ENCODE results near the gene AFAP1.
A peak's percentile ranks its signal among the peaks of the same experiment; 100 is the strongest.

AFAP1 gene

DNA sequence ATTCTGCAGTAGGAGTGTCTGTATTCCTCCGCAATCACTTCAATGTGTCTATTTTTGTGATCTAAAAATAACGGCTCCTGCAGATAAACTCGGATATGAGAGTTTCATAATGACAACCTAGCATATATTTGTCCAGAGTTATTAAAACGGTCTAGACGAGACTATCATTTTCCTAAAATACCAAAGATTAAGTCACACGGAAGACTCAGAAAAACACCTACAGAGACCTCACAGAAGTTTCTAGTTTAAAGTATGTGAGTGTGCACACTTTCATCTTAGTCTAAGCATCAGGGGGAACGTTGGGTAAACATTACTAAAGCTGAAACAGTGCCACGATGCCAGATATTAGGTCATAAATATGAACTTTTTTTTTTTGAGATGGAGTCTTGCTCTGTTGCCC, 156.9 kb downstream of the AFAP1 start:
- DNase-seq (ENCODE audit: low read depth in 2 of 2) = no peak

DNA sequence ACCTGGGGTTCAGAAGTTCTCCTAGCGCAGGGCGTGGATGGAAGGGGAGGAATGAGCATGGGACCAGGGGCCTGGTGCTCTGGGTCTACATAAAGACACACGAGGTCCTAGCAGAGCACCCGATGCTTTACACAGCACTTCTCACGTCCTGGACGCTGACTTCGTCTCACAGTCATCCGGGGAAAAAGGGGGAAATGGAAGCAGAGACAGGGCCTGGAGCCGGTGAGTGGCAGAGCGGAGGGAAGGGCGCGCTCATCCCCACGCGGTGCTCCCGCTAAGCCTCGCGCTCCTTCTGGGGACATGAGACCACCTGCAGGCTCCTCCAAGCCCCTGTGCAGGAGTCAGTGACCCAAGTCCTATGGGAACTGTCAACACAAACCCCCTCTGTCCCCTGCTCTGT, 157.7 kb downstream of the AFAP1 start:
- DNase-seq (ENCODE audit: low read depth in 2 of 2) = no peak

DNA sequence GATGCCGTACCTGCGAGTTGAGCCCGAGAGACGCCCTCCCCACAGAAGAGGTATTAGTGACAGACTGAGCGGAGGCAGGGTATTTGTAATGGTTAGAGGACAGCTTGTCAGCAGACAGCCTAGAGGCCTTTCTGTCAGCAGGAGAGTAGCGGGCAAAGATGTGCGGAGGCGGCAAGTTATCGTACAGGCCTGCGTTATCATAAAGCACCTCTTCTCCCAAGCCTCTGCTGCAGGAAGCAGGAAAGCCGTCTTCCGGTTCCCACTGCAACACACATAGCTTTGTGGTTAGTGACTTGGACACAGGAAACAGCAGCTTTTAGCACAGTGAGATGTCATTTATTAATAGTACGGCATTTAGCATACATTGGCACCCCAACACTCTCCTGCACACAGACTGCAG, 158.3 kb downstream of the AFAP1 start:
- peak in 1 of 2 experiments; percentile 19 for DNase-seq (ENCODE audit: low read depth in 2 of 2)

DNA sequence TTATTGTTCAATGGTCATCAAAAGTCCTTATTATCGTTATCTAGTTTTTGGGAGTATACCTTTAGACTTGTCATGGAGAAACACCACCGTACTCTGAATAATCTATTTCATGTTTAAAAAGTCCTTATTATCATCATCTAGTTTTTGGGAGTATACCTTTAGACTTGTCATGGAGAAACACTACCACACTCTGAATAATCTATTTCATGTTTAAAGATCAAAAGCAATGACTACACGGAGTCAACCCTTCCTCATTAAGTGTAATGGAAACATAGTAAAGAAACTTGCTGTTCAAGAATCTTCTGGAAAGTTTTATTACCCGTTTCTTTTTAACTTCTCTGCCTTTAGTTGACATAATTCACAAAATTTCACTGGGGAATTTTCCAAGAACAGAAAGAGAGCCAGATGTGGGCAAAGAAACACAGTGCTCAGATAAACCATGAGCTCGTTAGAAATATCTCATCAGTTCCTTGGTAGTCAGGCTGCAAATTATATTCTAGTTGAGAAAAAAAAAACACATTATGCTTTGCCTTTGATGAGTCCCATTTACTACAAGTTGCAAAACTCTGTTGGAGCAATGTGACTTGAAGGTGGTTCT, 158.8 kb downstream of the AFAP1 start:
- DNase-seq (ENCODE audit: low read depth in 2 of 2) = no peak

GRCh38 chr4:7779432-7779768, 160.3 kb downstream of the AFAP1 start:
- no peak for DNase-seq (ENCODE audit: low read depth in 2 of 2)

- DNase-seq (ENCODE audit: low read depth in 2 of 2) = no peak
Measured at GRCh38 chr4:7778510-7779431, 160.9 kb downstream of the AFAP1 start.

DNA sequence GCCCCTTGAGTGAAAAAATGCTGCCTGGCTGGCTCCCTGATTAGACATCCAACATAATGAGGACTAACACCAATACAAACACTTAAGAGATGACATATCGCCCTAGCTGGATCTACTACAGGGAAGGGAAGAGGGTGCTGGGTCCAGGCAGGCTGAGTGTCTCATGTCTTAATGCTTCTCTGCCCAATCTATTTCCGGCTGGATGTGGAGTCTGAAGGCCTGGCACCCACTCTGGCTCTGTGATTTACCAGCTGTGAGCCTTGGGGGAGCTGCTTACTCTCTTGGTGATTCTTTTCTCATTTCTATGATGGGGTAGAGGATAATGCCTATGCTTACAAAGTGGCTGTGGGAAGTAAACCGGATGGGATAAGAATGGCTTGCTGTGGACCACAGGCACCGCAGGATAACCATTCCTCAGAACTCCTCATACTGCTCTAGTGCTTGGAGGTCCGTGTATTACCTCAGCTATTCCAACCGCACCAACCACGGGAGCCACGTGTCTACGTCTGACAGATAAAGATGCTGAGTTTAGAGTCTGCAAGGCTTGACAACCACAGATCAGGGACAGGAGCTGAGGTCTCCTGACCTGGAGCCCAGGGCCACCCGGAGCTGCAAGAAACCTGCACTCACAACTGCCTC, 161.7 kb downstream of the AFAP1 start:
- DNase-seq (ENCODE audit: low read depth in 2 of 2) = no peak

GRCh38 chr4:7777017-7777710, 162.5 kb downstream of the AFAP1 start:
- DNase-seq (ENCODE audit: low read depth in 2 of 2) = no peak

DNA sequence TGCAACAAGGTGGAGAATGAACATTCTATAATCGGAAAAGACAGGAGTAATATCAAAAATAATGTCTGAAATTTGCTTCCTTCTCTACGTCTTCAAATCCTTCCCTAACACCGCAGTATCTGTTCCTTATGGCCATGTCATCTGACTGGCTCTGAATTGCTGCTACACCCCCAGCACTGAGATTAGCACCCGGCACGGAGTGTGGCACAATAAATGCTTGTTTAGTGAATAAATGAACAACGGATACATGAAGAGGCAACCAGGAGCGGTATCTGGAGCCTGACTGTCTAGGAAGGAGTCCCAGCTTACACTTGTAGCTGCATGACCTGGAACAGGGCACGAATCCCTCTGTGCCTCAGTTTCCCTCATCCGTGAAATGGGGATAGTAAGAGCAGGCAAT, 164.3 kb downstream of the AFAP1 start:
- no peak for DNase-seq (ENCODE audit: low read depth in 2 of 2)

DNA sequence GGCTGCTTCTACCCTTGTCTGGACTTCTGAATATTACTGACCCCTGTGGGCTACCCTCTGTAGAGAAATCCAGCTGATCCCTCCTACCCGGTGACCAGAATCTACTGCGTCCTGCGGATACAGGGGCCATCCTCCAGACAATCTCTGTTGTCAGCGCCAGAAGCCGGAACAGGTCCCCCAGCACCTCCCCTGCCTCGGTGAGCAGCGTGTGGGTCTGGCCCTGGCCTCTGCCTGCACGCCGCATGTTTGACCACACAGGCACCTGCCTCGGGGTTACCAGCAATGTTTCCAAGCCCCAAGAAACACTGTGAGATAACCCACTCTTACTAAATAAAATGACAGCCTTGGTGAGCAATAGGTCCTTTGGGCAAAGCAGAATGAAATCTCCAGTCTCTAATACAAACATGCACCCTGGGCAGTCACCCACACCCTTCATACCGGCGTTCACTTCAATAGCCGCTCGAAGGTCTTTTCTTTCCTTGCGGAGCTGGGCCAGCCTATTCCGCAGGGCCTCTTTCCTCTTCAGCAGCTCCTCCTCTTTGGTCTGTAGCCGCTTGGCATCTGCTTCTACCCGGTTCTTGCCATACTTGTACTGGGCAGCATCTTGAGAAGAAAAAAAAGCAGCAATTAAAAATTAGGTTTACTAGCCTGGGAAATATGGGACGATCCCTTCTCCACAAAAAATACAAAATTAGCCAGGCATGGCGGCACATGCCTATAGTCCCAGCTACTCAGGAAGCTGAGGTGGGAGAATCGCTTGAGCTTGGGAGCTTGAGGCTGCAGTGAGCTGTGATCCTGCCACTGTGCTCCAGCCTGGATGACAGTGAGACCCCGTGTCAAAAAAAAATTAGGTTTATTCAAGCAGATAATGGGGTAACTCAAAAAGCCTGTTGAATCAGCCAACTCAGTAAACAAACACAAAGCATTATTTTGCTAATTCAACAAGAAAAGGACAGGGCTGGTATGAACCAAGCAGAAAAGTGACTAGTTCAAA, 165.1 kb downstream of the AFAP1 start:
- no peak for DNase-seq (ENCODE audit: low read depth in 2 of 2)

GRCh38 chr4:7773401-7774180, 166.1 kb downstream of the AFAP1 start:
- no peak for DNase-seq (ENCODE audit: low read depth in 2 of 2)

GRCh38 chr4:7772711-7773385, 166.8 kb downstream of the AFAP1 start:
- no peak for DNase-seq (ENCODE audit: low read depth in 2 of 2)

GRCh38 chr4:7771541-7772507, 167.8 kb downstream of the AFAP1 start:
- no peak for DNase-seq (ENCODE audit: low read depth in 2 of 2)

DNA sequence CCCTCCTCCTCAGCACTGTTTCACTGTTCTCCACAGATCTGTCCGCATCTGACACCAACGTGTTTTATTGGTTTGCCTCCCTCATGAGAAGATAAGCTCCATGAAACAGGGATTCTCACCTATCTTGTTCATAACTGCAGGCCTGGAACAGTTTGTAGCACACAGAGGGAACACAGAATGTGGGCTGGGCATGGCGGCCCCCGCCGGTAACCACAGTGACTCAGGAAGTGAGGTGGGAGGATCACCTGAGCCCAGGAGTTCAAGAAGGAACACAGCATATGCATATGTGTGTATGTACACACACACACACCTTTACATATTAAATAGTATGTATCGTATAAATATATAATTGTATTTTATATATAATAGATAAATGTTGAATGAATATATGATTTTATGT, 168.6 kb downstream of the AFAP1 start:
- DNase-seq (ENCODE audit: low read depth in 2 of 2) = no peak

DNA sequence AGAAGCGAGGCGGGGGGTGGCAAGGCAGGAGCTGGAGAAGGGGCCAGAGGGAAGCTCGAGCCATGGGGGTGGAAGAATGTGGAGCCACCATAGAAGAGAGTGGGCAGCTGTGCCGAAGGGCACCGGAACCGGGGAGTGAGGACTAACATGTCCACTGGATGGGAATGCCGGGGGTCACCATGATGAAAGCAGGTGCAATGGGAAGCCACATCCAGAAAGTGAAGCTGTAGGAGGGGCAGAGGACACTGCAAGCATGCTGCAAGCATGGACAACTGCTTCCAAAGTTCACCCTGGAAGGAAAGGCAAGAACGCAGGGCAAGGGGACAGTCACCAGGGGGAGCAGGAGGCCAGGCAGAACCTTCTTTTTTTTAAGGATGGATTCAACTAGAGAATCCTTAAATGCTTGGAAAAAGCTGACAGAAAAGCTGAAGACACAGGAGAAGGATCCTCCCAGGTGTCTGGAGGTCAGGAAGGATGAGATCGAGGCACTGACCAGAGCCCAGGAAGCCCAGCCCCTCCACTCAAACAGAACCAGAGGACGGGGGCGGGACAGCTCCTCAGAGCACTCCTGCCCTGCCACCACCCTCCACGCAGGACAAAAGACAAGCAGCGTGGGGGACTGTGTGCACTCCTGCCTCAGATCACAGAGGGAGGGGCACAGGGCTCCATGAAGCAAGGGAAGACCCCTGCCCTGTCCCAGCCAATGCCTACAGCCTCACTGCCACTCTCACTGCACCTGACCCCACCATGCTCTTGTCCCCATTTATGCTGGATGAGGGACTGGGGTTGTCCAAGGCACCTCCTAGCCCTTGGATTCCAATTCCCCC, 169.2 kb downstream of the AFAP1 start:
- no peak for DNase-seq (ENCODE audit: low read depth in 2 of 2)

DNA sequence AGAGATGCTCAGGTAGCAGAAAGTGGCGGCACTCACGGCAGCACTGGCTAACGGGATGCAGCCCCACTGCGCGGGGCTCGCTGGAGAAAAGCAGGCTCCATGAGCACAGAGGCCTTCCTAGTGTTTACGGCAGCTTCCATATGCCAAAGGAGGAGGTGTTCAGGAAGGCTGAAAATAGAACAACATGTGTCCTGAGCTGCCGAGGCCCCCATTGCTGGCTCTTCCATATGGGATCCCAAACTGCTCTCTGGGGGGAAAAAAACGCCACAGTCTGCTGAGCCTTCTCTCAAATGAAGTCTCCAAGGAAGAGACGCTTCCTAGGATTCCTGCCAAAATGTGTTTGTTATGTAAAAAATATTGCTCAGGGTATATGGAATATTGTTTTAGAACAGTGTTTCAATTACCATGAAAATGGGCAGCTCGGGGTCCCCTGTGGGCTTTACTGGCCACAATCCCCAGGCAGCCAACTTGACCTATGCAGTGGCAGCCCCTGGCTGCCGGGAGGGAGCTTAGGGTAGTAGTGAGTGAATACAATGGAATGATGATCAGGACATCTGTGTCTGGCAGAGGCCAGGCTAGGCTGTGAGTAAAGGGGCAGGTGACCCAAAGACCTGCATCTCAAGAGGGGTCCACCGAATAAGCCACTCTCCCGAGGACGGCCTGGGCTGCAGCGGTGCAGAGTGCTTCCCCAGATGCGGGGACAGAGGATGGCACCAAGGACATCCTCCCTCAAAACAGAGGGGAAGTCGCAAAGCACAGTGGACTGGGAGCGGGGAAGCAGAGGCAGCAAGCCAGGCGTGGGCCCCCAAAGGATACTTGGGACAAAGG, 170.1 kb downstream of the AFAP1 start:
- no peak for DNase-seq (ENCODE audit: low read depth in 2 of 2)

GRCh38 chr4:7768736-7769135, 170.9 kb downstream of the AFAP1 start:
- DNase-seq (ENCODE audit: low read depth in 2 of 2) = no peak
